ENCODE measurements around the gene CCSER1.
"Not testable (repeated sequence)": the region's sequence is repeated elsewhere in the genome, so short reads cannot be mapped to it uniquely, and the experiment has no call there.

Gene CCSER1

DNA sequence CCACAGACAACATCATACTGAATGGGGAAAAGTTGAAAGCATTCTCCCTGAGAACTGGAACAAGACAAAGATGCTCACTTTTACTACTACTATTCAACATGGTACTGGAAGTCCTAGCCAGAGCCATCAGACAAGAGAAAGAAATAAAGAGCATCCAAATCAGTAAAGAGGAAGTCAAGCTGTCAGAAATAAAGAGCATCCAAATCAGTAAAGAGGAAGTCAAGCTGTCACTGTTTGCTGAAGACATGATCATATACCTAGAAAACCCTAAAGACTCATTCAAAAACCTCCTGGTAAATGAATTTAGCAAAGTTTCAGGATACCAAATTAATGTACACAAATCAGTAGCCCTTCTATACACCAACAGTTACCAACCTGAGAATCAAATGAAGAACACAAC lies 285.6 kb downstream of the CCSER1 start:
- not testable (repeated sequence) for H3K27me3 ChIP-seq (ENCODE audit: control insufficient read depth, insufficient read depth, low read length); H3K36me3 ChIP-seq (ENCODE audit: insufficient read depth, low read length); H3K4me1 ChIP-seq (ENCODE audit: control insufficient read depth, insufficient read depth, low read length); H3K4me3 ChIP-seq (ENCODE audit: low read length); H3K9ac ChIP-seq (ENCODE audit: low read depth, low read length); H3K4me2 ChIP-seq (ENCODE audit: low read length); H3K9me3 ChIP-seq (replicated peaks; ENCODE audit: low read length)

DNA sequence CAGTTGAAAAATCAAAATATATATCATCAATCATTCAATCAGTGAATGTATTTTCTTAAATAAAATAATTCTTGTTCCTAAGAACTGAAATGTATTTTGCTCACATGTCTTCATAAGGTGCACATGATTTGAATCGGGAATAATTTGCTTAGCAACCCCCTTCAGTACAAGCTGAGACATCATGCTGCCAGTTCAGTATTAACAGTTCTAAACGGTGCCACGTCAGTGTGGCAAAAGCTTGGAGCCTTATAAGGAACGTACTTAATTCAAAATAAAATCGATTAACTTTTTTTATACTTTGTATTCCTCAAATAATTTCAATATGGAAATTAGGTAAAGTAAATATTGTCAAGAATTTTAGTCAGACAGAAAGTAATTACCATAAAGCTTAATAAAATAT lies 287.9 kb downstream of the CCSER1 start:
- no peak overlapping the region for H3K9ac ChIP-seq (ENCODE audit: low read depth, low read length)

GRCh38 chr4:90419124-90419711 lies 292.0 kb downstream of the CCSER1 start:
- Histone ChIP-seq H3K4me3 (ENCODE audit: low read length) (no peak overlapping the region), H3K9me3 (replicated peaks; ENCODE audit: low read length) (no peaks in the 10 kb centered on the region), H3K36me3 (ENCODE audit: insufficient read depth, low read length) (no peaks in the 10 kb centered on the region), H3K4me2 (ENCODE audit: low read length) (no peak overlapping the region), H3K27me3 (ENCODE audit: control insufficient read depth, insufficient read depth, low read length) (no peaks in the 10 kb centered on the region), H3K4me1 (ENCODE audit: control insufficient read depth, insufficient read depth, low read length) (no peaks in the 10 kb centered on the region), H3K9ac (ENCODE audit: low read depth, low read length) (no peak overlapping the region)

More for the DNA sequence above, 287.9 kb downstream of the CCSER1 start:
- Histone ChIP-seq H3K4me1 (ENCODE audit: control insufficient read depth, insufficient read depth, low read length) (no peaks in the 10 kb centered on the region), H3K36me3 (ENCODE audit: insufficient read depth, low read length) (no peaks in the 10 kb centered on the region), H3K27me3 (ENCODE audit: control insufficient read depth, insufficient read depth, low read length) (no peaks in the 10 kb centered on the region), H3K9me3 (replicated peaks; ENCODE audit: low read length) (no peaks in the 10 kb centered on the region), H3K4me2 (ENCODE audit: low read length) (no peak overlapping the region), H3K4me3 (ENCODE audit: low read length) (no peak overlapping the region)

DNA sequence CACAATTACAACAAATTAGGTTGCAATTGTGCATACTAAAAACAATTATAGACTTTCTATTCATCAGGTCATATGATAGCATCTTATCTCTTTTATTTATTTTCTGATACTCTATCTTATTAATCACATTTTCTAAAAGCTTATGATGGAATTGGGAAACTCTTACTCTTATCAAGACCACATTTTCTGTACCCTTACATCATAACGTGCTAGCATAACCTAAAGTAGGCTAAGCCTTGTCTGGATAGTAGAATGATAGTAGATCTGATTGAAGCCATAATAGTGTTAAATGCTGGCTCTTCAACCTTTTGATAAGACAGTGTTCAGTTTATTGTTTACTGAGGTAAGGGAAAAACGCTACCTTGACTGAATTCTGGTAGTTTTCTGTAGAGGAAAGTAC lies 294.0 kb downstream of the CCSER1 start:
- no peaks in the 10 kb centered on the region for H3K9me3 ChIP-seq (replicated peaks; ENCODE audit: low read length)
- no peak overlapping the region for H3K9ac ChIP-seq (ENCODE audit: low read depth, low read length)
- no peaks in the 10 kb centered on the region for H3K27me3 ChIP-seq (ENCODE audit: control insufficient read depth, insufficient read depth, low read length)
- no peaks in the 10 kb centered on the region for H3K36me3 ChIP-seq (ENCODE audit: insufficient read depth, low read length)
- no peak overlapping the region for H3K4me3 ChIP-seq (ENCODE audit: low read length)
- no peak overlapping the region for H3K4me2 ChIP-seq (ENCODE audit: low read length)
- H3K4me1 ChIP-seq (ENCODE audit: control insufficient read depth, insufficient read depth, low read length): no peaks in the 10 kb centered on the region

DNA sequence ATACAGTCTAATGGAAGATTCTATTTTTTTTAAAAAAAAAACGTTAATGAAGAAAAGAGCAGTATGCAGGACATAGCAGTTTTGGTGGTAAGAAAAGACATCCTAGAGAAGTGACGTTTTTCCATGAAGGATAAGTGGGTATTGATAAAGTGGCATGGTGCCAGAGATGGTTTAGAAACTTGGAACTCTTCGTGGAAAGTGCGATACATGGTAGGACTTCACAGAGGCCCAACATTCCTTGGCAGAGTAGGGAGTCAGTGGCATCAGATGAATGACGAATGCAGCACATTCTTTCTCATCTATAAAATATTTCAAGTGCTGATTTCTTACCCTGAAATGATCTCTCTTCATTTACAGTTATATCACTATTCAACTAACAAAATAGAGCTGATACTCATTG lies 298.7 kb downstream of the CCSER1 start:
- no peaks in the 10 kb centered on the region for H3K36me3 ChIP-seq (ENCODE audit: insufficient read depth, low read length)
- no peak overlapping the region for H3K4me3 ChIP-seq (ENCODE audit: low read length)
- H3K9me3 ChIP-seq (replicated peaks; ENCODE audit: low read length): no peaks in the 10 kb centered on the region
- H3K4me1 ChIP-seq (ENCODE audit: control insufficient read depth, insufficient read depth, low read length): no peaks in the 10 kb centered on the region
- no peak overlapping the region for H3K9ac ChIP-seq (ENCODE audit: low read depth, low read length)
- no peaks in the 10 kb centered on the region for H3K27me3 ChIP-seq (ENCODE audit: control insufficient read depth, insufficient read depth, low read length)
- H3K4me2 ChIP-seq (ENCODE audit: low read length): no peak overlapping the region

DNA sequence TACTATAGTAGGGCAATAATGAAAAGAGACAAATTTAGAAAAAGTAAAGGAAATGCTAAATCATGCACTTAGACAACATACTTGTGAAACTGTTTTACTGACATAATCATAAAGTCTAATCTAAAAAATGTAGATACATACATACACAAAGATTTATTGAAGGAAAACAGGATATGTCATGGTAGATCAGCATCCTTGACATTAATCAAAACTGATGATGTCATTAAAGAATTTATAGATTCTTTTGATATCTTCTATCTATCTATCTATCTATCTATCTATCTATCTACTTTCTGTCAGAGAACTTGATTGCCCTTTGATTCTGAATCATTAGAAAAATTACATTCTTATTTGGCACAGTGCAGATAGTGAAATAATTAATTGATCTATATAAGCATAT lies 311.3 kb downstream of the CCSER1 start:
- Histone ChIP-seq H3K4me3 (ENCODE audit: low read length) (no peak overlapping the region), H3K36me3 (ENCODE audit: insufficient read depth, low read length) (no peaks in the 10 kb centered on the region), H3K9me3 (replicated peaks; ENCODE audit: low read length) (no peaks in the 10 kb centered on the region), H3K4me1 (ENCODE audit: control insufficient read depth, insufficient read depth, low read length) (no peaks in the 10 kb centered on the region), H3K9ac (ENCODE audit: low read depth, low read length) (no peak overlapping the region), H3K4me2 (ENCODE audit: low read length) (no peak overlapping the region), H3K27me3 (ENCODE audit: control insufficient read depth, insufficient read depth, low read length) (no peaks in the 10 kb centered on the region)

- Histone ChIP-seq H3K27me3 (ENCODE audit: control insufficient read depth, insufficient read depth, low read length) (no peaks in the 10 kb centered on the region), H3K36me3 (ENCODE audit: insufficient read depth, low read length) (no peaks in the 10 kb centered on the region), H3K4me3 (ENCODE audit: low read length) (no peak overlapping the region), H3K9ac (ENCODE audit: low read depth, low read length) (no peak overlapping the region), H3K4me1 (ENCODE audit: control insufficient read depth, insufficient read depth, low read length) (no peaks in the 10 kb centered on the region), H3K4me2 (ENCODE audit: low read length) (no peak overlapping the region), H3K9me3 (replicated peaks; ENCODE audit: low read length) (no peaks in the 10 kb centered on the region)
Observed at GRCh38 chr4:90441770-90442169, 314.6 kb downstream of the CCSER1 start.

DNA sequence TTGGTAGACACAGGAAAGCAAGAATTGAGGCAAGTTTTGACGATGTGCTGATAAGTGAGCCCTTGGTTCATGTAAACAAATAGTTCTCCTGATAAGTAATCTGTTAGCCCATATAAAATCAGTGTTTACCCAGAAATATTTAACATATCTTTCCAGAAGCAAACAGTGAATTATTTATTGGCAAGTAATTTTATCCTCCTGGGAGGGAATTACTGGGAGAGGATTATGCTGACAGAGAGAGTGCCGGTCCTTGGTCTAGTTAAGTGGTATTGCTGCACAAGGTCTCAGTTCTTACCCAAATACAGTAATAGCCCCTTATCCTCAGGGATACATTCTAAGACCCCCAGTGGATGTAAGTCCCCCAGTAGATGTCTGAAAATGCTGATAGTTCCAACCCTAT lies 315.4 kb downstream of the CCSER1 start:
- Histone ChIP-seq H3K4me3 (ENCODE audit: low read length) (no peak overlapping the region), H3K27me3 (ENCODE audit: control insufficient read depth, insufficient read depth, low read length) (no peaks in the 10 kb centered on the region), H3K4me2 (ENCODE audit: low read length) (no peak overlapping the region), H3K9ac (ENCODE audit: low read depth, low read length) (no peak overlapping the region), H3K36me3 (ENCODE audit: insufficient read depth, low read length) (no peaks in the 10 kb centered on the region), H3K9me3 (replicated peaks; ENCODE audit: low read length) (no peaks in the 10 kb centered on the region), H3K4me1 (ENCODE audit: control insufficient read depth, insufficient read depth, low read length) (no peaks in the 10 kb centered on the region)

GRCh38 chr4:90443231-90443630 lies 316.0 kb downstream of the CCSER1 start:
- Histone ChIP-seq H3K9ac (ENCODE audit: low read depth, low read length) (no peak overlapping the region), H3K27me3 (ENCODE audit: control insufficient read depth, insufficient read depth, low read length) (no peaks in the 10 kb centered on the region), H3K9me3 (replicated peaks; ENCODE audit: low read length) (no peaks in the 10 kb centered on the region), H3K4me3 (ENCODE audit: low read length) (no peak overlapping the region), H3K4me2 (ENCODE audit: low read length) (no peak overlapping the region), H3K36me3 (ENCODE audit: insufficient read depth, low read length) (no peaks in the 10 kb centered on the region), H3K4me1 (ENCODE audit: control insufficient read depth, insufficient read depth, low read length) (no peaks in the 10 kb centered on the region)

- Histone ChIP-seq H3K4me1 (ENCODE audit: control insufficient read depth, insufficient read depth, low read length) (no peaks in the 10 kb centered on the region), H3K9me3 (replicated peaks; ENCODE audit: low read length) (peaks cover 4% of the 10 kb centered on the region), H3K4me3 (ENCODE audit: low read length) (no peak overlapping the region), H3K27me3 (ENCODE audit: control insufficient read depth, insufficient read depth, low read length) (no peaks in the 10 kb centered on the region), H3K36me3 (ENCODE audit: insufficient read depth, low read length) (no peaks in the 10 kb centered on the region), H3K4me2 (ENCODE audit: low read length) (no peak overlapping the region), H3K9ac (ENCODE audit: low read depth, low read length) (no peak overlapping the region)
Observed at GRCh38 chr4:90444904-90445303, 317.7 kb downstream of the CCSER1 start.

DNA sequence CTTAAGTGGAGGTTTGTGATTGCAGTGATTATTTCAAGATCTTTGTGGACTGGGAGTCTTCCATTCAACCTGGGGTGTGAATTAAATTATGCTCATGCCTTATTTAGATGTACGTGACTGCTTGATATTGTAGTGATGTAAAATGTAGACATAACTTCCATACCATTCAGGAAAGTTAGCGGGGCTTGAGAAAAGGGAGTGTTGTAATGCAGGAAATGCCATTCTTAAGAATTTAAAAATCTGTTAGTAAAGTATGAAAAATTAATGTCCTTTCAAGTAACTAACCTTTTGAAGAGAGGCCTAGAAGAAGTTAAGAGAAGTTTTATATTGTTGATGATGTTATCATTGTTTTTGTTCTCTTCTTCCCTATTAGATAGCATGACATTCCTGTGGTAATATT lies 318.2 kb downstream of the CCSER1 start:
- no peaks in the 10 kb centered on the region for H3K4me1 ChIP-seq (ENCODE audit: control insufficient read depth, insufficient read depth, low read length)
- peaks cover 4% of the 10 kb centered on the region for H3K9me3 ChIP-seq (replicated peaks; ENCODE audit: low read length)
- no peaks in the 10 kb centered on the region for H3K27me3 ChIP-seq (ENCODE audit: control insufficient read depth, insufficient read depth, low read length)
- no peak overlapping the region for H3K4me3 ChIP-seq (ENCODE audit: low read length)
- no peaks in the 10 kb centered on the region for H3K36me3 ChIP-seq (ENCODE audit: insufficient read depth, low read length)
- H3K4me2 ChIP-seq (ENCODE audit: low read length): no peak overlapping the region
- no peak overlapping the region for H3K9ac ChIP-seq (ENCODE audit: low read depth, low read length)

GRCh38 chr4:90449626-90450025 lies 322.4 kb downstream of the CCSER1 start:
- Histone ChIP-seq H3K9me3 (replicated peaks; ENCODE audit: low read length) (peaks cover 4% of the 10 kb centered on the region), H3K9ac (ENCODE audit: low read depth, low read length) (no peak overlapping the region), H3K36me3 (ENCODE audit: insufficient read depth, low read length) (no peaks in the 10 kb centered on the region), H3K4me3 (ENCODE audit: low read length) (no peak overlapping the region), H3K27me3 (ENCODE audit: control insufficient read depth, insufficient read depth, low read length) (no peaks in the 10 kb centered on the region), H3K4me1 (ENCODE audit: control insufficient read depth, insufficient read depth, low read length) (no peaks in the 10 kb centered on the region), H3K4me2 (ENCODE audit: low read length) (no peak overlapping the region)
